ENCODE measurements around the gene PSMD4. TPM values are rescaled to one million over a fixed set of nuclear protein-coding genes. Genes with fewer than 3 reads are reported as not detected.

PSMD4 gene
- polyA plus RNA-seq, 1 donor (not counting 4 experiments of a cell fraction or from before 2014, with no cell fraction given) = 219 TPM

GRCh38 chr1:151265446-151266236, 11.1 kb downstream of the PSMD4 start:
- Histone ChIP-seq H3K36me3 (ENCODE audit: control insufficient read depth in 2 of 2, extremely low read depth in 1 of 2, insufficient read depth in 2 of 2, low read length in 2 of 2) (peaks cover 29 to 51% of the 10 kb centered on the region in 2 experiments), H3K4me3 (ENCODE audit: control insufficient read depth in 2 of 3, extremely low read depth in 1 of 3, insufficient read depth in 2 of 3, low read depth in 1 of 3, low read length in 3 of 3) (no peak overlapping the region), H3K4me2 (ENCODE audit: control insufficient read depth, extremely low read depth, insufficient read depth, low read depth, low read length) (no peak overlapping the region), H3K9me3 (ENCODE audit: control insufficient read depth, low read depth, low read length) (no peaks in the 10 kb centered on the region), H3K4me1 (ENCODE audit: control insufficient read depth, extremely low read depth, insufficient read depth, low read length) (peaks cover 8% of the 10 kb centered on the region), H3K27ac (ENCODE audit: control insufficient read depth, insufficient read depth, low read length) (no peak overlapping the region), H2AFZ (ENCODE audit: control insufficient read depth, low read length) (no peak overlapping the region), H3K79me2 (ENCODE audit: control insufficient read depth, insufficient read depth, low read length) (peaks cover 11% of the 10 kb centered on the region), H3K9ac (ENCODE audit: control insufficient read depth, extremely low read depth, insufficient read depth, low read length) (no peak overlapping the region), H4K20me1 (ENCODE audit: control insufficient read depth, extremely low read depth, insufficient read depth, low read length) (no peaks in the 10 kb centered on the region), H3K9me1 (ENCODE audit: control insufficient read depth, extremely low read depth, insufficient read depth, low read length) (no peaks in the 10 kb centered on the region), H3K27me3 (ENCODE audit: control insufficient read depth, extremely low read depth, insufficient read depth, low read length) (no peaks in the 10 kb centered on the region)
- no peak for FAIRE-seq
- TF ChIP-seq EZH2 (IDR thresholded peaks at IDR 0.05; ENCODE audit: low read length) = no peak
- no peak for TF ChIP-seq CTCF (optimal IDR thresholded peaks at IDR 0.05 in 1 of 3, IDR thresholded peaks at IDR 0.05 in 1 of 3, conservative IDR thresholded peaks at IDR 0.05 in 1 of 3; ENCODE audit: extremely low read depth in 1 of 3, insufficient read depth in 2 of 3, low read length in 3 of 3)
- dilution Hi-C loops (cut with MboI; ENCODE audit: extremely low pct_ligation_motif_present, low sequenced_read_pairs) = no loop called here
- no peak for DNase-seq (ENCODE audit: low read depth, low spot score)

GRCh38 chr1:151266315-151266714, 11.8 kb downstream of the PSMD4 start:
- H3K36me3 ChIP-seq (ENCODE audit: control insufficient read depth in 2 of 2, extremely low read depth in 1 of 2, insufficient read depth in 2 of 2, low read length in 2 of 2) = peaks cover 29 to 51% of the 10 kb centered on the region in 2 experiments
- DNase-seq (ENCODE audit: low read depth, low spot score) (no peak), FAIRE-seq (no peak)
- H3K9me3 ChIP-seq (ENCODE audit: control insufficient read depth, low read depth, low read length) = no peaks in the 10 kb centered on the region
- TF ChIP-seq CTCF (optimal IDR thresholded peaks at IDR 0.05 in 1 of 3, IDR thresholded peaks at IDR 0.05 in 1 of 3, conservative IDR thresholded peaks at IDR 0.05 in 1 of 3; ENCODE audit: extremely low read depth in 1 of 3, insufficient read depth in 2 of 3, low read length in 3 of 3) (no peak), EZH2 (IDR thresholded peaks at IDR 0.05; ENCODE audit: low read length) (no peak)
- dilution Hi-C loops (cut with MboI; ENCODE audit: extremely low pct_ligation_motif_present, low sequenced_read_pairs) = no loop called here
- peaks cover 8% of the 10 kb centered on the region for H3K4me1 ChIP-seq (ENCODE audit: control insufficient read depth, extremely low read depth, insufficient read depth, low read length)
- no peaks in the 10 kb centered on the region for H4K20me1 ChIP-seq (ENCODE audit: control insufficient read depth, extremely low read depth, insufficient read depth, low read length)
- H3K4me2 ChIP-seq (ENCODE audit: control insufficient read depth, extremely low read depth, insufficient read depth, low read depth, low read length) = no peak overlapping the region
- no peaks in the 10 kb centered on the region for H3K27me3 ChIP-seq (ENCODE audit: control insufficient read depth, extremely low read depth, insufficient read depth, low read length)
- H3K27ac ChIP-seq (ENCODE audit: control insufficient read depth, insufficient read depth, low read length) = no peak overlapping the region
- H3K4me3 ChIP-seq (ENCODE audit: control insufficient read depth in 2 of 3, extremely low read depth in 1 of 3, insufficient read depth in 2 of 3, low read depth in 1 of 3, low read length in 3 of 3) = no peak overlapping the region
- H3K9me1 ChIP-seq (ENCODE audit: control insufficient read depth, extremely low read depth, insufficient read depth, low read length) = no peaks in the 10 kb centered on the region
- H3K79me2 ChIP-seq (ENCODE audit: control insufficient read depth, insufficient read depth, low read length) = peaks cover 7% of the 10 kb centered on the region
- no peak overlapping the region for H2AFZ ChIP-seq (ENCODE audit: control insufficient read depth, low read length)
- H3K9ac ChIP-seq (ENCODE audit: control insufficient read depth, extremely low read depth, insufficient read depth, low read length) = no peak overlapping the region
